HG03378 (cell line): ENCODE results near the gene SLC43A2.
"Not testable (repeated sequence)": the region's sequence is repeated elsewhere in the genome, so short reads cannot be mapped to it uniquely, and the experiment has no call there.

Experiments used
- ATAC-seq: cut with Tn5 transposase; IDR thresholded peaks from one replicate; pipeline ENCODE4 v1.9.1; 2021; ENCODE audit warnings: mild to moderate bottlenecking, moderate library complexity; ENCODE audit not compliant: unreplicated experiment

The SLC43A2 gene

DNA sequence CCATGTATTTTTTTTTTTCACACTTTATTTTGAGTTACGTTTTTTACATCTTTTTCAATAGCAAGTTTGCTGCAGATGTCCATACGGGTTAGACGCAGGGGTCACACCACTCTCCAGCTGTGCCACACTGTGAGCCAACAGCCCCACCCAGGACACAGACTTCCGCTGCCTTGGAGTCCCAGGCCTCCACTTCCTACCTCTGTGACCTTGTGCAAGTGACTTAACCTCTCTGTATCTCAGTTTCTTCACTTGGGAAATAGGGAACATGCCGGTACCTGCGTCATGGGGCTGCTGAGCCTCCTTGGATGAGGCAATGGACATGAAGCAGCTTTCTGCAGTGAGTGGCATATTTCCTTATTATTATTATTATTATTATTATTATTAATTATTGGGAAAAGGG, 62.8 kb downstream of the SLC43A2 start:
- no peak for ATAC-seq

DNA sequence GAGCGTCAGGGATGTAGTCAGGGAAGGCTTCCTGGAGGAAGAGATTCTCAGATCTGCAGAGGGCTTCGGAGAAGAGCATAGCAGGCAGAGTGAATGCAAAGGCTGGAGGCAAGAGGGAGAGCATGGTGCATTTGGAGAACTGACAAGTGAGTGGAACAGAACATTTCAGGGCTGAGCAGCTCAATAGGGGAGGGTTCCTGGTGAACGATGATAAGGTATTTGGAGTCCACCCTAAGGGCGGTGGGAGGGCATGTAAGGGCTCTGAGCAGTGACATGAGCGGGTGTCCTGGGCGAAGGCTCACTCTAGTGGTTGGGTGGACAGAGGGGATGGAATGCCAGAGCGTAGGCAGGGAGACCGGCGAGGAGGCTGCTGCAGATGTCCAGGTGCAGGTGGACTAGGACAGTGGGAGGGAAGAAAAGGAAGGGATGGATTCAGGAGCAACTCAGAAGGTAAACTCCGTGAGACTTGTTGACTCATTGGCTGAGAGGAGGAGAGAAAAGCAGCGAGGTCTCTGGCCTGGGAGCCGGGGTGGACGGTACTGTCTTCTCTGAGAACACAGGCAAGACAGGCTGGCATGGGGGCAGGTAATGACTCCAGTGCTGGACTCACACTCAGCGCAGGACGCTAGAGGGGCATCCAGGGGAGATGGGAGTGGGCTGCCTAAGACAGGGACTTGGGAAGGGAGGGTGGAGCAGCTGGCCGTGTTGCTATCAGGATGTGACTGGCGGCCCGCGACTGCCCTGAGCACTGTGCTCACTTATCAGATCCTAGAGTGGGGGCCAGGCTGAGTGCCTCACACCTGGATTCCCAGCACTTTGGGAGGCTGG, 64.6 kb downstream of the SLC43A2 start:
- ATAC-seq, result no peak

DNA sequence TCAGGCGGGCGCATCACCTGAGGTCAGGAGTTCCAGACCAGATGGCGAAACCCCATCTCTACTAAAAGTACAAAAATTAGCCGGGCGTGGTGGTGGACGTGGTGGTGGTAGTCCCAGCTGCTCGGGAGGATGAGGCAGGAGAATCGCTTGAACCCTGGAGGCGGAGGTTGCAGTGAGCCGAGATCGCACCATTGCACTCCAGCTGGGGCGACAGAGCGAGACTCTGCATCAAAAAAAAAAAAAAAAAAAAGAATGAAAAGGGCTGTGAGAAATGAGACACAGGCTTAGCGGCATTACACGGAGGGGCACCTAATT, 65.2 kb downstream of the SLC43A2 start:
- ATAC-seq, result not testable (repeated sequence)

DNA sequence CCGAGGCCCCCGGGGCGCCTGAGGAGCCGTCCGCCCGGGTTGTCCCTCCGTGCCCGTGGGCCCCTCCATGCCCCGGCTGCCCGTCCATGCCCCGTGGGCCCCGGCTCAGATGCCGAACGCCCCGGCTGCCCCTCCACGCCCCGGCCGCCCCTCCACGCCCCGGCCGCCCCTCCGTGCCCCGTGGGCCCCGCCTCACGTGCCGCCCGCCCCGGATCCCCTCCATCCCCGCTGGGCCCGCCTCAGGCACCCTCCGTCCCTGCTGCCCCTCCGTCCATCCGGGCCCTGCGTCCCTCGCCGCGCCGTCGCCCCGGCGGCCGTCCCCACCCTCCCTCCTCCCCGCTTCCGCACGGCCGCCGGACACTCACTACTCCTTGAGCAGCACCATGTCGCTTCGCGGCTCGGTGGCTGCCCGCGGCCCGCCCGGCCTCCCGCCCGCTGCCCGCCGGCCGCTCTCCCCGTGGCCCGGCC, 66.4 kb downstream of the SLC43A2 start:
- ATAC-seq, result no peak

DNA sequence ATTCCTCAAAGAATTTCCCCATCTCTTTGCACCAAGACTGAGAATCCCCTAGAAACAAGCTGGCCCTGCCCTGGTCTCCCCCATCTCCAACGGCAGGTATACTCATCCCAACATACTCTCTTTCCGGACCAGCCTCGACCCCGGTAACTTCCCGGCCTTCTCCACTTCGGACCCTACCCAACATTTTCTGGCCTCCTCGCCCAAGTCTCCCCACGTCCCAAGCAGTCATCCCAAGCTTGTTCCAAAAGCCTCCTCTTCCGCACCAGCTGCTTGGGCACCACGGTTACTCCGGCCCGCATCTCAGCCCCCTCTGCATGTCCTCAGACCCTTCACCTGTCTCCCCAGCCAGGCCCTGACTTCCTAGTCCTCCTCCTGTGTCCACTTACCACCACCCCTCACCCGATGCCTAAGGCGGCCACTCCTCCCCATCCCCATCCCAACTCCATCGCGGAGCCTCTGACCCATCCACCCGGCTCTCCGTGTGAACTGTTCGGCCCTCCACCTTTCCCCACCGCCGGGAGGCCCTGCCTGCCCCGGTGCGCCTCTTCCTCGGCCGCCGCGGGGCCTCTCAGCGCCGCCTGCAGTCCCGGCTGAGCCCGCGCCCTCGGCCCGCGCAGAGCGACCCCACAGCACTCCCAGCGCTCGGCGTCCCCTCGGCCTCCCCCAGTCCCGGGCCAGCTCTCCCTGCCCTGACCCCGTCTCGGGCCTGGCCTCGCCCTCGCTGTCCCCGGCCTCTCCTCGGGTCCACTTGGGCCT, 67.0 kb downstream of the SLC43A2 start:
- ATAC-seq, result no peak

DNA sequence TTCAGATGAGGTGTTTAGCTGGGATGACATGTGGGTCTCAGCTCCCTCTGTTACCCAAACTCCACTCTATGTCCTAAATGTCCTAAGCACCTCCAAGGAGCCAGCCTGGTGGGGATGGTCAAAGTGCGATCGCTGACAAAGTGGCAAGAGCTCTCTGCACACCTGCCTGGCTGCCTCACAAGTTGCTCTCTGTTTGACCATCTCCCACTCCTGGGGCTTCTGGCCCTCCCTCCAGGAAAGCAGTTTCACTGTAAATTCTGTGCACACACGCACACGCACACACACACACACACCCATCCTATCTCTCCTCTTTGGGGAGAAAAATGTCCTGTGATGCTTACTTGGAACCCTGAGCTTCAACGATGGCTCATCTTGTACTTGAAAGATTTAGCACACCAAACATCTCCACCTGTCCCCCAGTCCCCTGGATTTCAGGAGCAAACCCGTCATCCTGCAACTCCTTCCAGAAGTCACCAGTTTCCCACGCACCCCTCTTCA, 67.7 kb downstream of the SLC43A2 start:
- ATAC-seq, result no peak

DNA sequence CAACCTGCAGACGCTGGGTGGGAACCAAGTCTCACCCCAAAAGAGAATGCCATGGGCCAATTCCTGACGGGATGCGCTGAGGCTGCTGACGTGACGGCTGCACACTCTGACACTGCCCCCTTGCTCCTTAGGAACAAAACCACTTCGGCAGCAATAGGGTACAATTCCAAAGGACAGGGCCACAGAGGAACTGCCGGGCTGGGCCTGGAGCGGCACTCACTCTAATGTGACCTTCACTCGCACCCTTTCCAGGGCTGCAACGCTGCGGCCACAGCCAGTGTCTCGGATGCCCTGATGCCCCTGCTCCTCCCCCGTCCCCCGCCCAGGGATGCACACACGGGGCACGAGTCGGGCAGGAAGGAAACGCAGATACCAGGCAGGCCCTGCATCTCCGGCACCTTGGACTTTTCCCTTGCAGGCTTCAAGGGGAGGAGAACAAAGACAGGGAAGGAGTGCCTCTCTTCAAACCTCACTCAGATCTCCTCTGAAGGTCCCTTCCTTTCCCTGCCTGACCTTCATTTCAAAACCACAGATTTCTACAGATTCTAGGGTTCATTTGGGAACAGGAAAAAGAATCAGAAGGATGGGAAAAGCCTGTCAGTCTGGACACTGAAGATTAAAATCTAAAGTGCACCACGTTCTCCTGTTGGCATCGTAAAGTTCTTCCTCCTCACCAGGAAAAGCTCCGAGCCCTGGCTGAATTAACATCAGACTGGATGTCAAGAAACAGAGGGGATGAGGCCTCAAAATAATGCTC, 68.4 kb downstream of the SLC43A2 start:
- ATAC-seq, result no peak

DNA sequence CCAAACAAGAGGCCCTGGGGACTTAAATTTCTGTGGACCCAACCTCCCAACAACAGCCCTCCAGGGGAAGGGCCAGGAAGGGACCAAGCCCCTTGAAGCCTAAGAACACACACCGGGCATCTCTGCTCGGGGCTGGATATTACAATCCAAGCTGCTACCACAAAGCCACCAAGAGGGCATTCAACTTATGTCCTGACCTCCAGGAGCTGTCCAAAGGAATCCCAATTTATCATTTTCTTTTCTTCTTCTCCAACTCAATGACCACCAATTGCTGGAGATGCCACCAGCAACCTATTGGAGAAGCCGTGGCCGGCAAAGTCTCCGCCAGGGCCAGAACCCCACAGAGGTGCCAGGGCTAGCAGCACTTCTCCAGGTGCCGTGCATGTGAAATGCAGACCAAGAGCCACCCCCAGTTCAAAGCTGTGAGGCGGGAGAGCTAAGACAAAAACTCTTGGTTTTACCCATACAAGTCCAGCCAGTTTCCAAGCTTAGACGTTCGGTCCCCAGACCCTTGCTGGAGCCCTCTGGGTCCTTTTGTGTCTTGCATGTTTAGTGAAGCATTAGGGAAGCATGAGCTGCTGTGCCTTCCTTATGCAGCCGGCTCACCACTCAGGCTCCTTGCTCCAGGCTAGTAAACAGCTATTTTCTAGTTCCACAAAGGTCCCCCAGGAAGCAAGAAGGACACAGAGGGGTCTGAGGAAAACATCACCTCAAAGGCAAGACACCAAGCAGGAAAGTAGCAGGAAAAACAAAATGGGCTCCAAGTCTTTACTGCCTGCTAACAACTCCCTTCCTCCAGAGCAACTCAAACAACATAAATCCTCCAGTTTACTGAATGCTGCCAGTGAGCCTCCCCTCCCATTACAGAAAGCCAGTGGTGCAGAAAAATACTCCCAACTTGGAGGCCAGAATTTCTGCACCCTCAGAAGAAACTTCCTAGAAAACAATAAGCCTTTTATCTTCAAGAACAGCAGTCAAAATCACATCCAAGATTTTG, 69.3 kb downstream of the SLC43A2 start:
- no peak for ATAC-seq

DNA sequence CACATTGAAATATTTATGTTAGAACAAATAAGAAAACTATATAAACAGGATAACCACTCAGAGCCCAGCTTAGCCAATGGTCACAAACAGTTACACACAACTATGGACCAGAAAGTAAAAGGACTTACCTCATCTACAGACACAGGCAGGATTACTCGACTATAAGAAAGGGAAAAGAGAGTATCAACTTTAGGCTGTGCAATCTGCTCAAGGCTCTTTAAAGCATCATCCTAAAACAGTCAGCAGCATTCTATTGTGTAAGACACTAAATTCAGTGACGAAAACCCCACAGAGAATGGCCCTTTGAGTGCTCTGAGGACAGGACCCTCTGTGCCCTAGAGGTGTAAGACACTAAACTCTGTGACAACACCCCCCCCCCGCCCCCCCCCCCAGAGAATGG, 70.2 kb downstream of the SLC43A2 start:
- no peak for ATAC-seq

DNA sequence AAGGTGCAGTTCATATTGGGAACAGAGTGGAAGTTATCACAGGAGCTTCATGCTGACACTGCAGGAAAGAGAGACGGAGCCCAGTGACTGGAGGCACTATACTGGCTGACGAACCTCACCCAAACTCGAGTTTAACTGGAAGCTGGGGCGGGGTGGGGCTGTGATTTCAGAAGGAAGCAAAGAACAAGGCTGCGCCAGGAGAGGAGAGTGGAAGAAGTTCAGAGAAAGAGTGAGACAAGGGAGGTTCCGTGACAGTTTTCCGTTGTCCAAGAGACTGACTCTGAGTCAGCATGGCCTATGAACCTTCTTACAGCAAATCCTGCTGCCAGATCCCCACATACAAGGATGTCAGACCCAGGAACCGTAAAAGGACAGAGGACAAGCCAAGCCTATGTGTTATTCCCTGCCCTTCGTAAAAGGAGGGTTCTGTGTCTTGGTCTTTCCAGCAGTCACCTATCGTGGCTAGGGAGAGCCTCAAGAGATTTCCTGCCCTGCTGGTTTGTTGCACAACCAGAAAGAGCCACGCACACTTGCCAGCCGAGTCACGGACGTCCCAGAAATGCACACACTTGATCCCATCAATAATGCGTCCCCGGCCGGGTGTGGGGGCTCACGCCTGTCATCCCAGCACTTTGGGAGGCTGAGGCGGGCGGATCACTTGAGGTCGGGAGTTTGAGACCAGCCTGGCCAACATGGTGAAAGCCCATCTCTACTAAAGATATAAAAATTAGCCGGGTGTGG, 71.1 kb downstream of the SLC43A2 start:
- no peak for ATAC-seq

DNA sequence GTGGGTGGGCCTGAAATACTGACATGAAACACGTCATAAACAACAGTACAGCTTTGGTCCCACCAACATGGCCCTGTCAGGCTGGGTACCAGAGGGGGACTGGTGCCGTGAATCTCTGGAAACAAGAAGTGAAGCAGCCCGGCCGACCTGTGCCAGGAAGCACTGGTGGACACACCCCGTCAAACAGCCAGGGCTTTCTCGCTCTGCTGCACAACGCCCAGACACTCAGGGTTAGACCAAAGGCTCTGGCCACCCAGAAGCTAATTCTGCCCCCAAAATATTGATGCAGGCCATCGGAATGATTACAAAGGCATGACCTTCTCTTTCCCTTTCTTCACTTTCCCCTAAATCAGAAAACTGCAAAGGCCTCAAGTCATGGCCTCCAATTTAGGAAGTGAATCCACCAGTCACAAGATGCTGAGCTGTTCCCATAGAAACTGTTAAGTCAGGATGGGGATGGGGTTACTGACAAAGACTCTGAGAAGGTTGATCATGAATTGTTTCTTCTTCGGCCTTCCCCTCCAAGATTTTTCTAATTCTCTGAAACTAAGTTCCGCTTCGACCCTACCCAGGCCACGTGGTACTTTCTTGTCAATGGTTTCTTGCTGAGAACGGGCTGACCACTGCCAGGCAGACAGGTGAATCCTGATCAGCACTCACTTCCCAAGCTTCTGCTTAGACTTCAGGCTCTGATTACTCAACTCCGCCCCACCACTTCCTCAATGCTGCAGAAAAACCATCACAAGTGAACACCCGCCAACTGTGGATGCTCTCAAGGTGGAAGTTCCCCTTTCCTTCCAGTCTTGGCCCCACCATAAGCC, 72.8 kb downstream of the SLC43A2 start:
- no peak for ATAC-seq

DNA sequence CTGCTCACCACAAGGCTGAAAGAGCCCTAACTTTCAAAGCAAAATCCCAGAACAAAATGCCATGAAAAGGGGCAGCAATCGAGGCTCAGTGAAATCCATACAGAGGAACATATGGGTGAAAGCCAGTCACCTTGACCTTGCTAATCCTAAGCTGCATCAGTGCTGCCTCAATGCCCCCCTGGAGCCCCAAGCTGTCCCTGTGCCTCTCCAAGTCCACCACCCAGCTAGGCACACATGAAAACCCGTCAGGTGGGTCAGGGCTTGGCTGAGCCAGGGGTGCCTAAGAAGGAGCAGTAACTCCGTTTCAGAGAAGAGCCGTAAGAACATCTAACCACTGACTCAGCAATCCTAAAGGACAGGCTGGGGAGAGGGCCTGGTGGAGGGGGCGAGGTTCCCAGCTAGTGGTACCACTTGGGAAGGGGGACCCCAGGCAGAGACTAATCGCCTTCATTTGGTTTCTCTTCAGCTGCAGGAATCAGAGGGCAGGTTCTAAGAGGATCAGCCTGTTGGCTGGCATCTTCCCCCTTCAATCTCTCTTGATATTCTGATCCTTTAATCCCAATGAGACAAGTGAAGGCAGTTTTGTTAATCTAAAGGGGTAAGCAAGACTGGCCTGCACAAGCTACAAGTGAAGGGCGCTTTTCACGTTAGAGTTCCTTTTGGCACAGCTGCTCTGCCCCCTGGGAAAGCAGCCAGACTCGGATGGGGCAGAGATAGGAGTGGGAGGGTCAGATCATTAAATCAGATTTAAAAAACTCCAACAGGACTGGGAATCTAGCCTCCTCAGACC, 73.7 kb downstream of the SLC43A2 start:
- no peak for ATAC-seq

DNA sequence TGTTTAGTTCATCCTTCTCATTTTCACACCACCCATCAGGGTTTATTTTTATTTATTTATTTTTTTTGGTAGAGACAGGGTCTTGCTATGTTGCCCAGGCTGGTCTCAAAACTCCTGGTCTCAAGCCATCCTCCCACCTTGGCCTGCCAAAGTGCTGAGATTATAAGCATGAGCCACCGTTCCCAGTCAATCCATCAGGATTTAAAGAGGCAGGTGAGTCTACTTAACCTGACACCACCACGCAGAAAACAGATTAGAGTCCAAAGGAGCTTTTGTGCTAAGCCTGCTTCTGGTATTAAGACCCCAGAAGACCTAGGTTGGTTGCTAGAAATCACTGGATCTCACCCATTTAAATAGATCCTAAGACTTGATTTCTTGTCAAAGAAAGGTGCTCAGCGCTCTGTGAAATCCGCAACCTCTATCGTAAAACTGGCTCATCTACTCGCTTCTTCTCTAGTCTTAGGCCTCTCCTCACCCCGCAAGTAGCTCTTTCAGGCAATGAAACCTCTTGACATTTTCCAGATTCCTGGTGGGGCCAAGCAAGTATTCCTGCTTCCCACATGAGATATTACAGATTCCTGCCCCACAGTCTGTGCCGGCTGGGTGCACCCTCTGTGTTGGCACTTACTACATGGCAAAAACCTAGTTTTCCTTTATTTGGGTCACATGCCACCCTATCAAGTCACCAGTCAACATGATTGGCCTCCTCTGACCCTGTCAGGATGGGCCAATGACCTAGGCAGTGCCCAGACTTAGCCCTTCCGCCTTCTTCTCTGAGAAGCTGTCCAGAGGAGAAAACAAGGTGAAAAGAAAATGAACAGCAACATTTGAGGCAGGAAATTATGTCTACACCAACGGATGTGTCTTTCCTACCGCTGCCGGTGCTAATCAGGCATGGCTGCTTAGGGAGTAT, 75.0 kb downstream of the SLC43A2 start:
- no peak for ATAC-seq

DNA sequence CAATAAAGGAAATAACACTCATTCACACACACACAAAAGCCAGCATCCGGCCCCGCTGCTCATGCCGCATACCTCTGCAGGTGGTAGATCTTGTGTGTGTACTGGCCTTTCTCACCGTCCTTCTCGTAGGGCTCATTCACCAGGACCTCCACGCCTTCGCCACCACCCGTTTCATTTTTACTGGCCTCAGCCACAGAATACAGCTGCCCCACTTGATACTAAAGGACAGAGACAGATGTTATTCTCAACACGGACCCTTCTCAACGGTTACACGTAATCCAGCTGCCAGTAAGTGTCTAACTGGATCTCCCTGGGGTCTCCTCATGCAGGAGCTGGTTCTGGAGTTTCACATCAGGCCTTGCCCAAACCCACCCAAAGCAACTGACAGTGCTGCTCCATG, 75.7 kb downstream of the SLC43A2 start:
- no peak for ATAC-seq

DNA sequence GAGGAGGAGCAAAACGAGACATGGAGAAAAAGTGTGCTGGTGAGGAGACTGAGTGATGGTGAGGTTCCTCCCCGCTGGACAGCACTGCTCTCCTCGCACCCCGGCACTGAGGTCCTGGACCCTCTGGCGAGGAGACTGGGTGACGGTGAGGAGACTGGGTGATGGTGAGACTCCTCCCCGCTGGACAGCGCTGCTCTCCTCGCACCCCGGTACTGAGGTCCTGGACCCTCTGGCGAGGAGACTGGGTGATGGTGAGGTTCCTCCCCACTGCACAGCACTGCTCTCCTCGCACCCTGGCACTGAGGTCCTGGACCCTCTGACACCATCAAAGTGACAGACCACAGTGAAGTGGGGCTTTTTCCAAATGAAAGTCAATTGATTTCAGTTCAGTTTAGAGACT, 76.9 kb downstream of the SLC43A2 start:
- ATAC-seq, result no peak

DNA sequence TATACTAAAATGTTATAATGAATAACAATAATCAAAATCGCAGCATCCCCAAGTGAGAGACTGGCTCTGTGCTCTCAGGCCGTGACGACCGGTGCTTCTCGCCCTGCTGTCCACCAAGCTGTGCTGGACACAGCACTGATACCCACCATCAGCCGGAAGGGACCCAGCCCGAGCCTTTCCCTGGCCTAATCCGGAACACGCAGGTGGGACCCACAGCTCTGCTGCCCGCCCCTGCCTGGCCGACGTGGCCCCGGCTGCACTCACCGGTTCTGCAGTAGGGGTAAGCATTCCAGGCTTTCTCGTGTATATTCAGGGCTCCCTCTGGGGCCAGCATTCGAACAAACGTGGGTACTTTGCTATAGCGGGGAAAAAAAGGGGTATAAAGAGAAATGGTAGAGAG, 80.6 kb downstream of the SLC43A2 start:
- no peak for ATAC-seq
